H1 (cell line): ENCODE measurements around the gene DPYD.

Experiments used
- POLR2A ChIP-seq, 2 experiments: IDR thresholded peaks; 1 replicate in 1 of 2; 2 replicates in 1 of 2; pipeline ENCODE4 v1.6.1; 2011; ENCODE audit warnings: low read depth in 2 of 2, low read length in 2 of 2, mild to moderate bottlenecking in 2 of 2; ENCODE audit errors: control extremely low read depth in 1 of 2
- TF ChIP-seq, protein P1 (sequence below), 3 experiments: IDR thresholded peaks; 1 replicate in 2 of 3; 2 replicates in 1 of 3; pipeline versions ENCODE4 v1.5.1 to v1.6.1; 2011; ENCODE audit warnings: low read length in 3 of 3, mild to moderate bottlenecking in 3 of 3, inconsistent platforms in 2 of 3, low read depth in 1 of 3, moderate library complexity in 1 of 3; ENCODE audit not compliant: insufficient read depth in 1 of 3; ENCODE audit errors: control extremely low read depth in 1 of 3

DNA sequence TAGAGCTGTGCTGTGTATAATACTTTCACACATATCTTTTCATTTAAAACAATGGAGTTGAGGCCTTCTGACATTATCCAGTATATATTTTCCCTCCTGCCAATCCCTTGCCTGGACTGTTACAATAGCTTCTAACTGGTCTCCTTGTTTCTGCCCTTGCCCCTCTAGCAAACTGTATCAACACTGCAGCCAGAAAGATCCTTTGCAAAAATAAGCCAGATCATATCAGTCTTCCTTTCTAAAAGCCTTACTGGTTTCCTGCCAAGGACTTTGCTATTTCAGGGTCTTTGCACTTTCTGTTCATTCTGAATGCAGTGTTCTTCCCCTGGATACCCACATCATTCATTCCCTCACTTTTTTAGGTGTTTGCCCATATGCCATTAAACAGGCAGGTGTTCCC is 829.2 kb downstream of the DPYD start:
- no peak for TF ChIP-seq POLR2A (IDR thresholded peaks at IDR 0.05; ENCODE audit: control extremely low read depth in 1 of 2, low read depth in 2 of 2, low read length in 2 of 2)
- TF ChIP-seq, protein P1, sequence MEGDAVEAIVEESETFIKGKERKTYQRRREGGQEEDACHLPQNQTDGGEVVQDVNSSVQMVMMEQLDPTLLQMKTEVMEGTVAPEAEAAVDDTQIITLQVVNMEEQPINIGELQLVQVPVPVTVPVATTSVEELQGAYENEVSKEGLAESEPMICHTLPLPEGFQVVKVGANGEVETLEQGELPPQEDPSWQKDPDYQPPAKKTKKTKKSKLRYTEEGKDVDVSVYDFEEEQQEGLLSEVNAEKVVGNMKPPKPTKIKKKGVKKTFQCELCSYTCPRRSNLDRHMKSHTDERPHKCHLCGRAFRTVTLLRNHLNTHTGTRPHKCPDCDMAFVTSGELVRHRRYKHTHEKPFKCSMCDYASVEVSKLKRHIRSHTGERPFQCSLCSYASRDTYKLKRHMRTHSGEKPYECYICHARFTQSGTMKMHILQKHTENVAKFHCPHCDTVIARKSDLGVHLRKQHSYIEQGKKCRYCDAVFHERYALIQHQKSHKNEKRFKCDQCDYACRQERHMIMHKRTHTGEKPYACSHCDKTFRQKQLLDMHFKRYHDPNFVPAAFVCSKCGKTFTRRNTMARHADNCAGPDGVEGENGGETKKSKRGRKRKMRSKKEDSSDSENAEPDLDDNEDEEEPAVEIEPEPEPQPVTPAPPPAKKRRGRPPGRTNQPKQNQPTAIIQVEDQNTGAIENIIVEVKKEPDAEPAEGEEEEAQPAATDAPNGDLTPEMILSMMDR (IDR thresholded peaks at IDR 0.05; ENCODE audit: control extremely low read depth in 1 of 3, insufficient read depth in 1 of 3, low read depth in 1 of 3, low read length in 3 of 3), result no peak
